Bronchial epithelial cell (primary cell): ENCODE measurements around the gene UBAP1. TPM values are rescaled to one million over a fixed set of nuclear protein-coding genes. Genes with fewer than 3 reads are reported as not detected.
A peak's percentile ranks its signal among the peaks of the same experiment; 100 is the strongest.

Experiments
- DNase-seq: peaks from one replicate; pipeline ENCODE4 v3.0.0-alpha.2; 2010; ENCODE audit warnings: low read depth
- FAIRE-seq: peaks from 2 replicates; lab custom pipeline; 2011; peaks lifted over from hg19 to GRCh38; lab: Jason Lieb, UNC
- H3K27me3 ChIP-seq: 2 replicates; pipeline ENCODE4 v1.5.1; 2011; ENCODE audit warnings: low read length; ENCODE audit not compliant: control insufficient read depth, insufficient read depth
- H3K36me3 ChIP-seq: 2 replicates; pipeline ENCODE4 v1.5.1; 2011; ENCODE audit warnings: low read length; ENCODE audit not compliant: control insufficient read depth, insufficient read depth
- H3K4me3 ChIP-seq: 2 replicates; pipeline ENCODE4 v1.5.1; 2011; ENCODE audit warnings: mild to moderate bottlenecking, low read depth, low read length, control low read depth
- total RNA-seq: library from RNA; depleted of rRNA; stranded (reverse); fragments of >200 nt; gene quantifications from 2 replicates; pipeline ENCODE4 v1.2.1, GENCODE V29; 2014
- TF ChIP-seq, protein P1 (sequence below): IDR thresholded peaks from 2 replicates; pipeline ENCODE4 v1.5.1; 2011; ENCODE audit warnings: mild to moderate bottlenecking, moderate library complexity, low read length, control low read depth, inconsistent platforms; ENCODE audit not compliant: insufficient read depth, severe bottlenecking

UBAP1 gene
- total RNA-seq, 1 donor from 2014 or later: 37.6 TPM

GRCh38 chr9:34157898-34158297 lies 20.9 kb upstream of the UBAP1 start:
- H3K4me3 ChIP-seq: no peak overlapping the region
- no peak for DNase-seq
- no peak for FAIRE-seq
- H3K36me3 ChIP-seq: no peaks in the 10 kb centered on the region
- no peaks in the 10 kb centered on the region for H3K27me3 ChIP-seq
- TF ChIP-seq, protein P1, sequence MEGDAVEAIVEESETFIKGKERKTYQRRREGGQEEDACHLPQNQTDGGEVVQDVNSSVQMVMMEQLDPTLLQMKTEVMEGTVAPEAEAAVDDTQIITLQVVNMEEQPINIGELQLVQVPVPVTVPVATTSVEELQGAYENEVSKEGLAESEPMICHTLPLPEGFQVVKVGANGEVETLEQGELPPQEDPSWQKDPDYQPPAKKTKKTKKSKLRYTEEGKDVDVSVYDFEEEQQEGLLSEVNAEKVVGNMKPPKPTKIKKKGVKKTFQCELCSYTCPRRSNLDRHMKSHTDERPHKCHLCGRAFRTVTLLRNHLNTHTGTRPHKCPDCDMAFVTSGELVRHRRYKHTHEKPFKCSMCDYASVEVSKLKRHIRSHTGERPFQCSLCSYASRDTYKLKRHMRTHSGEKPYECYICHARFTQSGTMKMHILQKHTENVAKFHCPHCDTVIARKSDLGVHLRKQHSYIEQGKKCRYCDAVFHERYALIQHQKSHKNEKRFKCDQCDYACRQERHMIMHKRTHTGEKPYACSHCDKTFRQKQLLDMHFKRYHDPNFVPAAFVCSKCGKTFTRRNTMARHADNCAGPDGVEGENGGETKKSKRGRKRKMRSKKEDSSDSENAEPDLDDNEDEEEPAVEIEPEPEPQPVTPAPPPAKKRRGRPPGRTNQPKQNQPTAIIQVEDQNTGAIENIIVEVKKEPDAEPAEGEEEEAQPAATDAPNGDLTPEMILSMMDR: no peak

DNA sequence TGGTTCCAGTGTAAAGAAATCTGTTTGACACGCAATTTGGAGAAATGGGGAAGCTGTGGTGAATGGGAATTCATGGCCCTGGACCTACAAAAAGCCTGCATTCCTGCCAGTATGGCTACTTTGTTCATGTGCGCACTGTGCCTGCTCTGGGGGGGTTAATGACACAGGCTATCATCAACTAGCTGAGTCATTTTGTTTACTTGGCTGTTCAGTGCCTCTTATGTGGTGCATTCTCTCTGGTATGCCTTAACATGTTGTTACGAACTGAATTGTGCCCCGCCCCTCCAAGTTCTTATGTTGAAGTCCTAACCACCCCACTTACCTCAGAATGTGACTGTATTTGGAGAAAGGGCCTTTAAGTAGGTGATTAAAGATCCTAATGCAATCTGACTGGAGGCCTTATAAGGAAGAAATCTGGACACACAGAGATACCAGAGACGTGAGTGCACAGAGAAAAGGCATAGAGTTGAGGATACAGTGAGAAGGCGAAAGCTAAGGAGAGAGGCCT lies 20.4 kb upstream of the UBAP1 start:
- Histone ChIP-seq H3K36me3 (no peaks in the 10 kb centered on the region), H3K4me3 (no peak overlapping the region), H3K27me3 (no peaks in the 10 kb centered on the region)
- FAIRE-seq (peak; percentile 86), DNase-seq (peak; percentile 100)
- TF ChIP-seq, protein P1: no peak

DNA sequence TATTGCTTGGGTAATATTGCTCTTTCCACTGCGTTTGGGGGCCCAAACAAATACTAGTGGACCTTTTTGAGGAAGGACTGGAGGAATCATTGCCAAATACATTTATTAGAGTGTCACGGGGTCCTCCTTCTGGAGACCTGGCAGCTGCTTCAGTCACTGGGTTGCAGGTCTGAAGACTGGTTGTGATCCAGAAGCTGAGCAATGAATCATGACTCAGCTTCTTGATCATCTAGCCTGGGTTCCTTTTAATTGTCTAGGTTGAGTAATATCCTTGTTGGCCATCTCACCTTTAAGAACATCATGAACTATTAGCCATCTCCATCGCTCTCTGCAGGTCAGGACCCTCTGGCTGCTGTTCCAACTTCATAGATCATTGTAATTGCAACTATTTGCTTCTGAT lies 15.4 kb upstream of the UBAP1 start:
- TF ChIP-seq, protein P1: no peak
- Histone ChIP-seq H3K27me3 (no peaks in the 10 kb centered on the region), H3K36me3 (no peaks in the 10 kb centered on the region), H3K4me3 (no peak overlapping the region)
- FAIRE-seq (no peak), DNase-seq (peak; percentile 94)

DNA sequence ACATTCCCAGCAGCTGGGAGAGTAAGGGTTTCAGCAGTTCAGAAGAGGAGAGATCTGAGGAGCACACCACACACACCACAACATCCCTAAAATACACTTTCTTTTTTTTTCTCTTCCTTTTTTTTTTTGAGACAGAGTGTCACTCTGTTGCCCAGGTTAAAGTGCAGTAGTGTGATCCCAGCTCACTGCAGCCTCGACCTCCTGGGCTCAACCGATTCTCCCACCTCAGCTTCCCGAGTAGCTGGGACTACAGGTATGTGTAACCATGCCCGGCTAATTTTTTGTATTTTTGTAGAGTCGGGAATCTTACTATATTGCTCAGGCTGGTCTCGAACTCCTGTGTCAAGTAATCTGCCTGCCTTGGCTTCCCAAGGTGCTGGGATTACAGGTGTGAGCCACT lies 9.7 kb upstream of the UBAP1 start:
- no peak for DNase-seq
- no peak for FAIRE-seq
- Histone ChIP-seq H3K4me3 (no peak overlapping the region), H3K36me3 (no peaks in the 10 kb centered on the region), H3K27me3 (no peaks in the 10 kb centered on the region)
- TF ChIP-seq, protein P1: no peak

- FAIRE-seq (no peak), DNase-seq (no peak)
- Histone ChIP-seq H3K4me3 (no peak overlapping the region), H3K36me3 (no peaks in the 10 kb centered on the region), H3K27me3 (no peaks in the 10 kb centered on the region)
- TF ChIP-seq, protein P1: no peak
Observed at GRCh38 chr9:34170237-34170991, 8.4 kb upstream of the UBAP1 start.
